HepG2 (cell line): ENCODE measurements around the gene DNAH9. TPM values are rescaled to one million over a fixed set of nuclear protein-coding genes. Genes with fewer than 3 reads are reported as not detected.

Source experiments
- CBFB ChIP-seq: sonication (generic); formaldehyde crosslinking; IDR thresholded peaks from 2 replicates; pipeline ENCODE4 v1.4.0; 2020; ENCODE audit warnings: missing genetic modification reagents
- CENPX ChIP-seq: sonication (generic); formaldehyde crosslinking; IDR thresholded peaks from 2 replicates; pipeline ENCODE4 v1.9.0; 2021; ENCODE audit warnings: mild to moderate bottlenecking, missing genetic modification reagents, moderate library complexity
- ESRRA ChIP-seq: sonication (generic); formaldehyde crosslinking; IDR thresholded peaks from 2 replicates; pipeline ENCODE4 v1.5.1; 2020; ENCODE audit warnings: mild to moderate bottlenecking, low read depth, missing genetic modification reagents
- SIX1 ChIP-seq: sonication (generic); formaldehyde crosslinking; IDR thresholded peaks from 2 replicates; pipeline ENCODE4 v1.4.0; 2020; ENCODE audit warnings: missing genetic modification reagents, borderline replicate concordance
- ZNF777 ChIP-seq: sonication (generic); formaldehyde crosslinking; IDR thresholded peaks from 2 replicates; pipeline ENCODE4 v1.4.0; 2020; ENCODE audit warnings: missing genetic modification reagents
- ZSCAN22 ChIP-seq: sonication (generic); formaldehyde crosslinking; IDR thresholded peaks from 2 replicates; pipeline ENCODE4 v1.4.0; 2020; ENCODE audit warnings: mild to moderate bottlenecking, missing genetic modification reagents
- polyA plus RNA-seq, 8 experiments: library from polyadenylated mRNA; depleted of rRNA in 3 of 8; stranded (reverse) in 7 of 8; unstranded in 1 of 8; fragments of >200 nt; fragmentation: Illumina TruSeq in 4 of 8; extraction: Trizol in 4 of 8; gene quantifications; 2 replicates each; pipeline versions ENCODE4 v1.2.1 to v1.2.3, GENCODE V29; 2011 to 2016; ENCODE audit warnings: low read depth in 4 of 8, missing spikeins in 1 of 8, mixed read lengths in 1 of 8; ENCODE audit not compliant: insufficient read depth in 1 of 8
- total RNA-seq, 5 experiments: library from RNA; depleted of rRNA; stranded (reverse); fragments of >200 nt; fragmentation: Illumina TruSeq; extraction: Trizol; gene quantifications; 2 replicates each; pipeline ENCODE4 v1.2.3, GENCODE V29; 2016; ENCODE audit warnings: low read depth in 1 of 5
- TF ChIP-seq, protein P1 (sequence below): sonication (generic); formaldehyde crosslinking; IDR thresholded peaks from 2 replicates; pipeline ENCODE4 v1.5.0; 2020; ENCODE audit warnings: missing genetic modification reagents, mild to moderate bottlenecking, borderline replicate concordance
- TF ChIP-seq, protein P2 (sequence below): IDR thresholded peaks from 2 replicates; pipeline ENCODE4 v1.6.1; 2016; ENCODE audit warnings: low read depth, borderline replicate concordance
- TF ChIP-seq, protein P3 (sequence below): sonication (generic); formaldehyde crosslinking; IDR thresholded peaks from 2 replicates; pipeline ENCODE4 v1.4.0; 2020; ENCODE audit warnings: missing genetic modification reagents
- TF ChIP-seq, protein P4 (sequence below): sonication (generic); formaldehyde crosslinking; IDR thresholded peaks from 2 replicates; pipeline ENCODE4 v1.4.0; 2020; ENCODE audit warnings: mild to moderate bottlenecking, missing genetic modification reagents, borderline replicate concordance
- TF ChIP-seq, protein P5 (sequence below): sonication (generic); formaldehyde crosslinking; IDR thresholded peaks from 2 replicates; pipeline ENCODE4 v1.4.0; 2020; ENCODE audit warnings: missing genetic modification reagents

The DNAH9 gene
- total and polyA plus RNA-seq, 2 of the 13 experiments (the other 11 are each of a cell fraction or from before 2014, with no cell fraction given) = not detected

DNA sequence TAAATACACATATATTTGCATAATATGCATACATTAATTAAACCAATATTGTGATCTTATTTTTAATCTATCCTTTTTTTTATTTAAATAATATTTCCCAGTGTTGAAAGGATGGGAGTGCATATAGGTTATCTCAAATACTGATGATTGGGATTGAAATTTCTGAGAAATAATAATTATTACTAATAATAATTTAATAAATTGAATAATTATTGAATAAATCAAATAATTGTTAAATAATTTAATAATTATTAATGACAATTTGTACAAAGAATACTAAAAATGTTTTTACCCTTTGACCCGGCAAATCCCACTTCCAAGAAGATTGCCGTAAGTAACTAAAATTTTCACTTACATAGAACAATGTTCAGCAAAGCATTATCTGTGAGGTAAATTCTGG lies 250.1 kb downstream of the DNAH9 start (continued):
- TF ChIP-seq ZSCAN22 = no peak
- no peak for TF ChIP-seq ESRRA (CRISPR knock-in tag)
- TF ChIP-seq, protein P1, sequence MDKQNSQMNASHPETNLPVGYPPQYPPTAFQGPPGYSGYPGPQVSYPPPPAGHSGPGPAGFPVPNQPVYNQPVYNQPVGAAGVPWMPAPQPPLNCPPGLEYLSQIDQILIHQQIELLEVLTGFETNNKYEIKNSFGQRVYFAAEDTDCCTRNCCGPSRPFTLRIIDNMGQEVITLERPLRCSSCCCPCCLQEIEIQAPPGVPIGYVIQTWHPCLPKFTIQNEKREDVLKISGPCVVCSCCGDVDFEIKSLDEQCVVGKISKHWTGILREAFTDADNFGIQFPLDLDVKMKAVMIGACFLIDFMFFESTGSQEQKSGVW (CRISPR knock-in tag) = no peak
- TF ChIP-seq ZNF777 = no peak
- TF ChIP-seq, protein P2, sequence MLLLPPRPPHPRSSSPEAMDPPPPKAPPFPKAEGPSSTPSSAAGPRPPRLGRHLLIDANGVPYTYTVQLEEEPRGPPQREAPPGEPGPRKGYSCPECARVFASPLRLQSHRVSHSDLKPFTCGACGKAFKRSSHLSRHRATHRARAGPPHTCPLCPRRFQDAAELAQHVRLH (CRISPR knock-in tag) = no peak
- no peak for TF ChIP-seq CENPX (CRISPR knock-in tag)
- TF ChIP-seq, protein P3, sequence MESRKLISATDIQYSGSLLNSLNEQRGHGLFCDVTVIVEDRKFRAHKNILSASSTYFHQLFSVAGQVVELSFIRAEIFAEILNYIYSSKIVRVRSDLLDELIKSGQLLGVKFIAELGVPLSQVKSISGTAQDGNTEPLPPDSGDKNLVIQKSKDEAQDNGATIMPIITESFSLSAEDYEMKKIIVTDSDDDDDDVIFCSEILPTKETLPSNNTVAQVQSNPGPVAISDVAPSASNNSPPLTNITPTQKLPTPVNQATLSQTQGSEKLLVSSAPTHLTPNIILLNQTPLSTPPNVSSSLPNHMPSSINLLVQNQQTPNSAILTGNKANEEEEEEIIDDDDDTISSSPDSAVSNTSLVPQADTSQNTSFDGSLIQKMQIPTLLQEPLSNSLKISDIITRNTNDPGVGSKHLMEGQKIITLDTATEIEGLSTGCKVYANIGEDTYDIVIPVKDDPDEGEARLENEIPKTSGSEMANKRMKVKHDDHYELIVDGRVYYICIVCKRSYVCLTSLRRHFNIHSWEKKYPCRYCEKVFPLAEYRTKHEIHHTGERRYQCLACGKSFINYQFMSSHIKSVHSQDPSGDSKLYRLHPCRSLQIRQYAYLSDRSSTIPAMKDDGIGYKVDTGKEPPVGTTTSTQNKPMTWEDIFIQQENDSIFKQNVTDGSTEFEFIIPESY = no peak
- TF ChIP-seq, protein P4, sequence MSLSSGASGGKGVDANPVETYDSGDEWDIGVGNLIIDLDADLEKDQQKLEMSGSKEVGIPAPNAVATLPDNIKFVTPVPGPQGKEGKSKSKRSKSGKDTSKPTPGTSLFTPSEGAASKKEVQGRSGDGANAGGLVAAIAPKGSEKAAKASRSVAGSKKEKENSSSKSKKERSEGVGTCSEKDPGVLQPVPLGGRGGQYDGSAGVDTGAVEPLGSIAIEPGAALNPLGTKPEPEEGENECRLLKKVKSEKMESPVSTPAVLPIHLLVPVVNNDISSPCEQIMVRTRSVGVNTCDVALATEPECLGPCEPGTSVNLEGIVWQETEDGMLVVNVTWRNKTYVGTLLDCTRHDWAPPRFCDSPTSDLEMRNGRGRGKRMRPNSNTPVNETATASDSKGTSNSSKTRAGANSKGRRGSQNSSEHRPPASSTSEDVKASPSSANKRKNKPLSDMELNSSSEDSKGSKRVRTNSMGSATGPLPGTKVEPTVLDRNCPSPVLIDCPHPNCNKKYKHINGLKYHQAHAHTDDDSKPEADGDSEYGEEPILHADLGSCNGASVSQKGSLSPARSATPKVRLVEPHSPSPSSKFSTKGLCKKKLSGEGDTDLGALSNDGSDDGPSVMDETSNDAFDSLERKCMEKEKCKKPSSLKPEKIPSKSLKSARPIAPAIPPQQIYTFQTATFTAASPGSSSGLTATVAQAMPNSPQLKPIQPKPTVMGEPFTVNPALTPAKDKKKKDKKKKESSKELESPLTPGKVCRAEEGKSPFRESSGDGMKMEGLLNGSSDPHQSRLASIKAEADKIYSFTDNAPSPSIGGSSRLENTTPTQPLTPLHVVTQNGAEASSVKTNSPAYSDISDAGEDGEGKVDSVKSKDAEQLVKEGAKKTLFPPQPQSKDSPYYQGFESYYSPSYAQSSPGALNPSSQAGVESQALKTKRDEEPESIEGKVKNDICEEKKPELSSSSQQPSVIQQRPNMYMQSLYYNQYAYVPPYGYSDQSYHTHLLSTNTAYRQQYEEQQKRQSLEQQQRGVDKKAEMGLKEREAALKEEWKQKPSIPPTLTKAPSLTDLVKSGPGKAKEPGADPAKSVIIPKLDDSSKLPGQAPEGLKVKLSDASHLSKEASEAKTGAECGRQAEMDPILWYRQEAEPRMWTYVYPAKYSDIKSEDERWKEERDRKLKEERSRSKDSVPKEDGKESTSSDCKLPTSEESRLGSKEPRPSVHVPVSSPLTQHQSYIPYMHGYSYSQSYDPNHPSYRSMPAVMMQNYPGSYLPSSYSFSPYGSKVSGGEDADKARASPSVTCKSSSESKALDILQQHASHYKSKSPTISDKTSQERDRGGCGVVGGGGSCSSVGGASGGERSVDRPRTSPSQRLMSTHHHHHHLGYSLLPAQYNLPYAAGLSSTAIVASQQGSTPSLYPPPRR (CRISPR knock-in tag) = no peak
- TF ChIP-seq, protein P5, sequence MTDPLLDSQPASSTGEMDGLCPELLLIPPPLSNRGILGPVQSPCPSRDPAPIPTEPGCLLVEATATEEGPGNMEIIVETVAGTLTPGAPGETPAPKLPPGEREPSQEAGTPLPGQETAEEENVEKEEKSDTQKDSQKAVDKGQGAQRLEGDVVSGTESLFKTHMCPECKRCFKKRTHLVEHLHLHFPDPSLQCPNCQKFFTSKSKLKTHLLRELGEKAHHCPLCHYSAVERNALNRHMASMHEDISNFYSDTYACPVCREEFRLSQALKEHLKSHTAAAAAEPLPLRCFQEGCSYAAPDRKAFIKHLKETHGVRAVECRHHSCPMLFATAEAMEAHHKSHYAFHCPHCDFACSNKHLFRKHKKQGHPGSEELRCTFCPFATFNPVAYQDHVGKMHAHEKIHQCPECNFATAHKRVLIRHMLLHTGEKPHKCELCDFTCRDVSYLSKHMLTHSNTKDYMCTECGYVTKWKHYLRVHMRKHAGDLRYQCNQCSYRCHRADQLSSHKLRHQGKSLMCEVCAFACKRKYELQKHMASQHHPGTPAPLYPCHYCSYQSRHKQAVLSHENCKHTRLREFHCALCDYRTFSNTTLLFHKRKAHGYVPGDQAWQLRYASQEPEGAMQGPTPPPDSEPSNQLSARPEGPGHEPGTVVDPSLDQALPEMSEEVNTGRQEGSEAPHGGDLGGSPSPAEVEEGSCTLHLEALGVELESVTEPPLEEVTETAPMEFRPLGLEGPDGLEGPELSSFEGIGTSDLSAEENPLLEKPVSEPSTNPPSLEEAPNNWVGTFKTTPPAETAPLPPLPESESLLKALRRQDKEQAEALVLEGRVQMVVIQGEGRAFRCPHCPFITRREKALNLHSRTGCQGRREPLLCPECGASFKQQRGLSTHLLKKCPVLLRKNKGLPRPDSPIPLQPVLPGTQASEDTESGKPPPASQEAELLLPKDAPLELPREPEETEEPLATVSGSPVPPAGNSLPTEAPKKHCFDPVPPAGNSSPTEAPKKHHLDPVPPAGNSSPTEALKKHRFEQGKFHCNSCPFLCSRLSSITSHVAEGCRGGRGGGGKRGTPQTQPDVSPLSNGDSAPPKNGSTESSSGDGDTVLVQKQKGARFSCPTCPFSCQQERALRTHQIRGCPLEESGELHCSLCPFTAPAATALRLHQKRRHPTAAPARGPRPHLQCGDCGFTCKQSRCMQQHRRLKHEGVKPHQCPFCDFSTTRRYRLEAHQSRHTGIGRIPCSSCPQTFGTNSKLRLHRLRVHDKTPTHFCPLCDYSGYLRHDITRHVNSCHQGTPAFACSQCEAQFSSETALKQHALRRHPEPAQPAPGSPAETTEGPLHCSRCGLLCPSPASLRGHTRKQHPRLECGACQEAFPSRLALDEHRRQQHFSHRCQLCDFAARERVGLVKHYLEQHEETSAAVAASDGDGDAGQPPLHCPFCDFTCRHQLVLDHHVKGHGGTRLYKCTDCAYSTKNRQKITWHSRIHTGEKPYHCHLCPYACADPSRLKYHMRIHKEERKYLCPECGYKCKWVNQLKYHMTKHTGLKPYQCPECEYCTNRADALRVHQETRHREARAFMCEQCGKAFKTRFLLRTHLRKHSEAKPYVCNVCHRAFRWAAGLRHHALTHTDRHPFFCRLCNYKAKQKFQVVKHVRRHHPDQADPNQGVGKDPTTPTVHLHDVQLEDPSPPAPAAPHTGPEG = no peak
- TF ChIP-seq SIX1 (CRISPR knock-in tag) = no peak
- TF ChIP-seq CBFB = no peak
